KG1 (cell line): ENCODE data around the gene SPZ1.
"Not testable (repeated sequence)": the region's sequence is repeated elsewhere in the genome, so short reads cannot be mapped to it uniquely, and the experiment has no call there.

ENCODE experiments used
- DNase-seq: peaks from one replicate; lab custom pipeline; 2025; lab: John Stamatoyannopoulos, UW

The SPZ1 gene, protein sequence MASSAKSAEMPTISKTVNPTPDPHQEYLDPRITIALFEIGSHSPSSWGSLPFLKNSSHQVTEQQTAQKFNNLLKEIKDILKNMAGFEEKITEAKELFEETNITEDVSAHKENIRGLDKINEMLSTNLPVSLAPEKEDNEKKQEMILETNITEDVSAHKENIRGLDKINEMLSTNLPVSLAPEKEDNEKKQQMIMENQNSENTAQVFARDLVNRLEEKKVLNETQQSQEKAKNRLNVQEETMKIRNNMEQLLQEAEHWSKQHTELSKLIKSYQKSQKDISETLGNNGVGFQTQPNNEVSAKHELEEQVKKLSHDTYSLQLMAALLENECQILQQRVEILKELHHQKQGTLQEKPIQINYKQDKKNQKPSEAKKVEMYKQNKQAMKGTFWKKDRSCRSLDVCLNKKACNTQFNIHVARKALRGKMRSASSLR

DNA sequence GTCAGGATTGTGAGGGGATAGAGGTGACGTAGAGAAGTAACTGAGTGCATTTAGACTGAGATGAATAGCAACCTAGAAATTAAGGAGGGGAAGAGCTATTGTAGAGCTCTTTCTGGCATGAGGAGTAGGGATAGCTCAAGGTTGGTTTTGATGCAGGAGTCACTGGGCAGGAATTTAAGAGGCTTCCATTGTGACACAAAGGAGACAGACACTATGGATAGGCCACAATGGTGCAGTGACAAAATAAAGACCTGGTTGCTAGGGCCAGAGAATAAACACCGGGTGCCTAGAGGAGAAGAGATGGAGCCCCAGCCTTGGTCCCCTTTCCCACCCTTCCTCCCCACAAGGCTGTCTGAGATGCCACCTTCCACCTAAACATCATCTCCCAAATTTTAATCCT lies at the start of gene SPZ1:
Gene SPZ1, plus strand, starts transcription at position 301 of the 400 bp plus-strand sequence. CDS start 214 bp downstream, outside the sequence.
- no peak for DNase-seq

DNA sequence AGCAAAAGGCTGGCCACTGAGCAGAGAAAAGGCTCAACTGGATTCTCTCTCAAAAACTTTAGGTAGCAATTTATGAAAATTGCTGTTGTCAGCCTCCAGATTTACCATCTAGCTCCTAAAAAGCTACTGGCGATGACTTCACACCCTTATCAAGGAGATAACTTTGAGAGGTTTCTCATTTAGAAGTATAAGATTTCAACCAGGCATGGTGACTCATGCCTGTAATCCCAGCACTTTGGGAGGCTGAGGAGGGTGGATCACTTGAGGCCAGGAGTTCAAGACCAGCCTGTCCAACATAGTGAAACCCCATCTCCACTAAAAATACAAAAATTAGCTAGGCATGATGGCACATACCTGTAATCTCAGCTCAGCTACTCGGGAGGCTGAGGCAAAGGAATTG lies 49.3 kb upstream of the SPZ1 start:
- DNase-seq, result not testable (repeated sequence)

DNA sequence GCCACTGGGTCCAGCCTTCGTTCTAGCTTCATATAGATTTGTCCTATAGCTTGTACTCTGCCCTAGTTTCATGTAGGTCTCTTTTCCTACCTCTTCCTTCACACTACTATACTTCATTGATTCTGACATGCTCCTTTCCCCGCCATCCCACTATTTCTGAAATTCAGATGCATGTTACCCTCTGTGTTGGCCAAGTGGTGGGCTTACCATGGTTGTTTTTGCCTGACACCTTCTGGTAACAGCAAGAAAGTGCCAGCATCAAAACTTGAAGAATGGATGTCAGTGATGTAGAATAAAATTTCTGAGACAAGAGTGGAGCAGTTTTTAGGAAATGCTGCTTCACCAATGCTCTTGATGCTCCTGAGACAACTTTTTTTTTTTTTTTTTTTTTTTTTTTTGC lies 44.5 kb upstream of the SPZ1 start:
- DNase-seq, result no peak

DNA sequence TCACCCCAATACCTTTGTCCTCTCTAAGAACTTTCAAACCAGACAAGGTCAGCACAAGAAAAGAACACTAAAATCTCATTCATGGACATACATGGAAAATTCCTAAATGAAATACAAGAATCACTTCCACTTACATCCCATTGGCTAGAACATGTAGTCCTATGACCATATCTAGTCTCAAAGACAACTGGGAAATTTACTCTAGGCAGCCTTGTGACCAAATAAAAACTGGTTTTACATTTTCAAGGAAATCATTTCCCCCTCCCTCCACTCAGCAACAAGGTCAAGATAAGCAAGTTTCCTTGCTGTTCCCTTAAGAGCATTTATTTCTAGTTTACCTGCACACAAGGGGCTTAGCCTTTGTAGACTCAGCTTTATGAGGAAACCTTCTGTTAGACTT lies 43.6 kb upstream of the SPZ1 start:
- no peak for DNase-seq

DNA sequence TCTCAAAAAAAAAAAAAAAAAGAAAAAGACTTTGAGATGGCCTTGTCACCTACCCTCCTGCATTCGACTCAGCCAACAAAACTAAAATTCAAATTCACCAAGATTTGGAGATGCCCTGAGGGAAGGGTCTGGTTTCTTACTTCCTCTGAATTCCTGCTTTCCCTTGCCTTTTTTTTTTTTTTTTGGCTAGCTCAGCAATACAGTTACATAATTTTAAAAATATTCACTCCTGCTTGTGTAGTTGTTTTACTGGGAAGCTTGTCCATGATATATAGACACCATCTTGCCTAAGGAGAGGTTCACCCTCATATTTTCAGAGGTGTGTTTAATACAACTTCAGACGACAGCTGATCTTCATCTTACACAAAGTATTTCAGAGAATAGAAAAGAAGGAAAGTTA lies 42.6 kb upstream of the SPZ1 start:
- DNase-seq, result no peak

DNA sequence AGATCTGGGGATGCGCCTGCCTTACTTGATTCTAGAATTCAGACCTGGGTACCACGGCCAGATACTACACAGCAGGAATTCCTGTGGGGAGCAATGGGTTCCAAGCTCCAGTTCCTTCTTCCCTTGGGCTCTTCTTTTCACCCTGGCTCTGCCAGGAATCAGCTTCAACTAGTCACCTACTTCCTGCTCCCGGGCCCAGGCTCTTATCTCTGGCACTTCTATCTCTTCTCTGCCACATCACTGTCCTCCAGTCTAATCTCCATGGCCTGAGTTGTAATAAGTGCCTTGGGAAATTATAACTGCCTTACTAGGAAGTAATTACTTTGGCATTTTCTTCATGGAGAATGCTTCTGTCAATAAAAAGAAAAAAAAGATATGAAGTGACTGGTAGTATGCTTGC lies 37.7 kb upstream of the SPZ1 start:
- no peak for DNase-seq

DNA sequence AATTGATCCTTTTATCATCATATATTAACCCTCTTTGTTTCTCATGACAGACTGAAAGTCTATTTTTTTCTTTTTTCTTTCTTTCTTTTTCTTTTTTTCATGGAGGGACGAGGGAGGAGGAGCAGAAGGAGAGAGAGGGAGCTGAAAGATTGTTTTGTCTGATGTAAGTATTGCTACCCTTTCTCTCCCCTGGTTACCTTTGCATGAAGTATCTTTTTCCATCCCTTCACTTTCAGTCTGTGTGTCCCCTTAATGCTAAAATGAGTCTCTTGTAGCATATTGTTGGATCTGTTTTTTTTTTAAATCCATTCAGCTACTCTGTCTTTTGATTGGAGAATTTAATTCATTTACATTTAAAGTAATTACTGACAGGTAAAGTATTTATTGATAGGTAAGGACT lies 36.4 kb upstream of the SPZ1 start:
- no peak for DNase-seq

DNA sequence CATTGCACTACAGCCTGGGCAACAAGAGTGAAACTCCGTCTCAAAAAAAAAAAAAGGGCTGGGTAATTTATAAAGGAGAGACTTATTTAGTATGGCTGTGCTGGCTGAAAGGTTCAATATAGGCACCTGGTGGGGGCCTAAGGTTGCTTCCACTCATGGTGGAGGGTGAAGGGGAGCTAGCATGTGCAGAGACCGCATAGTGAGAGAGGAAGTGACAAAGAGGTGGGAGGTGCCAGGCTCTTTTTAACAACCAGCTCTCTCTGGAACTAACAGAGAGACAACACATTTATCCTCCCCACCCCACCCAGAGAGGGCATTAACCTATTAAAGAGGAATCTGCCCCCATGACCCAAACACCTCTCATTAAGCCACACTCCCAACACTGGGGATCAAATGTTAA lies 35.1 kb upstream of the SPZ1 start:
- DNase-seq, result no peak

DNA sequence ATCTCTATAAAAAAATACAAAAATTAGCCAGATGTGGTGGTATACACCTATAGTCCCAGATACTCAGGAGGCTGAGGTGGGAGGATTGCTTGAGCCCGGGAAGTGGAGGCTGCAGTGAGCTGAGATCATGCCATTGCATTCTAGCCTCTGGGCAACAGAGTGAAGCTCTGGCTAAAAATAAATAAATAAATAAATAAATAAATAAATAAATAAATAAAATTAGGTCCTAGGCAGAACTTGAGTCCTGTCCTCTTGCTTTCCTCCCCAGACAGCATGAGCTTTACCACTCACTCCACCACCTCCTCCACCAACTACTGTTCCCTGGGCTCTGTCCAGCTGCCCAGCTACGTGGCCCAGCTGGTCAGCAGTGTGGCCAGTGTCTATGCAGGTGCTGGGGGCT lies 31.6 kb upstream of the SPZ1 start:
- no peak for DNase-seq

DNA sequence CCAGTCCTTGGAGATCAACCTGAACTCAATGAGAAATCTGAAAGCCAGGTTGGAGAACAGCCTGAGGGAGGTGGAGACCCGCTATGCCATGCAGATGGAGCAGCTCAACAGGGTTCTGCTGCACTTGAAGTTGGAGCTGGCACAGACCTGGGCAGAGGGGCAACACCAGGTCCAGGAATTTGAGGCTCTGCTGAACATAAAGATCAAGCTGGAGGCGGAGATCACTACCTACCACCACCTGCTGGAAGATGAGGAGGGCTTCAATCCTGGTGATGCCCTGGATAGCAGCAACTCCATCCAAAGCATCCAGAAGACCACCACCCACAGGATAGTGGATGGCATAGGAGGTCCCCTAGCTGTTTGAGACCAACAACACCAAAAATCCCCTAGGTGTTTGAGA lies 30.5 kb upstream of the SPZ1 start:
- no peak for DNase-seq

DNA sequence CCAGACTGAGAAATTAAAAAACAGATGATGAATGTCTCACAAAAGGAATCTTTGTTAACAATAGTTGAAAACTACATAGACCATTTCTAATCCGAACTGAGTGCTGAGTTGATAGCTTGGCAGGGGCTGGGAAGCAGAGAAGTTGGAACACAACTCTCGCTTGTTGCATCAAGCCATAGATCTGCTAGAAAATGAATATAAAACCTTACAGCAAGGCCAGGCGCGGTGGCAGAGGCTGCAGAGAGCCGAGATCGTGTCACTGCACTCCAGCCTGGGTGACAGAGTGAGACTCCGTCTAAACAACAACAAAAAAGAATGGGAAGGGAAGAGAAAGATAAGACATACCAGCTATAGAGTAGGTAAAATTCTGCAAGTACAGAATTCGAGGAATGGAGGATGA lies 28.0 kb upstream of the SPZ1 start:
- no peak for DNase-seq

DNA sequence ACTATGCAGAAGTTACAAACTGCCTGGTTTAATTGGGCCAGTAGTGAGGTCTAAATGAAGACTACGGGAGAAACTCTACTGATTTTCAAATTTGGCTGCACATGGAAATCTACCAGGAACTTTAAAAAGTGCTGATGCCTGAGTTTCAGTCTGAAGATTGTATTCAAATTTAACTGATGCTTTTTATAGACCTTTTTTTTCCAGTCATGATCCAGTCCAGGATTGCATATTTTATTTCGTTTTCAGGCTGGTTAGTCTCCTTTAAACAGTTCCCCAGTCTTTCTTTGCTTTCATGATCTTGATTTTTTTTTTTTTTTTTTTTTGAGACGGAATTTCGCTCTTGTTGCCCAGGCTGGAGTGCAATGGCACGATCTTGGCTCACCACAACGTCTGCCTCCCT lies 23.7 kb upstream of the SPZ1 start:
- DNase-seq, result no peak

DNA sequence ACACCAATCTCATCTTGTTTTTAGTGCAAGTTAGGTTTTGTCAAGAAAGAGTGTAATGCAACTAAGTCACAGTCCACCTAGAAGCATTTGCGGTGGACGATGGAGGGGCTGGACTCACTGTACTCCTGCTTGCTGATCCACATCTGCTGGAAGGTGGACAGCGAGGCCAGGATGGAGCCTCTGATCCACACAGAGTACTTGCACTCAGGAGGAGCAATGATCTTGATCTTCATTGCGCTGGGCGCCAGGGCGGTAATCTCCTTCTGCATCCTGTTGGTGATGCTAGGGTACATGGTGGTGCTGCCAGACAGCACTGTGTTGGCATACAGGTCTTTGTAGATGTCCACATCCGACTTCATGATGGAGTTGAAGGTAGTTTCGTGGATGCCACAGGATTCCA lies 20.2 kb upstream of the SPZ1 start:
- no peak for DNase-seq

DNA sequence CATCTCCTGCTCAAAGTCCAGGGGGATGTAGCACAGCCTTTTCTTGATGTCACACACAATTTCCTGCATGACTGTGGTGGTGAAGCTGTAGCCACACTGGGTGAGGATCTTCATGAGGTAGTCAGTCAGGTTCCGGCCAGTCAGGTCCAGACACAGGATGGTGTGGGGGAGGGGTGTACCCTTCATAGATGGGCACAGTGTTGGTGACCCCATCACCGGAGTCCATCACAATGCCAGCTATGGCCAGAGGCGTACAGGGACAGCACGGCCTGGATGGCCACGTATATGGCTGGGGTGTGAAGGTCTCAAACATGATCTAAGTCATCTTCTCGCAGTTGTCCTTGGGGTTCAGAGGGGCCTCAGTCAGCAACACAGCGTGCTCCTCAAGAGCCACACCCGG lies 19.7 kb upstream of the SPZ1 start:
- no peak for DNase-seq

DNA sequence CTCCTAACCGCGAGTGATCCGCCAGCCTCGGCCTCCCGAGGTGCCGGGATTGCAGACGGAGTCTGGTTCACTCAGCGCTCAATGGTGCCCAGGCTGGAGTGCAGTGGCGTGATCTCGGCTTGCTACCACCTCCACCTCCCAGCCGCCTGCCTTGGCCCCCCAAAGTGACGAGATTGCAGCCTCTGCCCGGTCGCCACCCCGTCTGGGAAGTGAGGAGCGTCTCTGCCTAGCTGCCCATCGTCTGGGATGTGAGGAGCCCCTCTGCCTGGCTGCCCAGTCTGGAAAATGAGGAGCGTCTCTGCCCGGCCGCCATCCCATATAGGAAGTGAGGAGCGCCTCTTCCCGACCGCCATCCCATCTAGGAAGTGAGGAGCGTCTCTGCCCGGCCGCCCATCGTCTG lies 19.0 kb upstream of the SPZ1 start:
- not testable (repeated sequence) for DNase-seq

DNA sequence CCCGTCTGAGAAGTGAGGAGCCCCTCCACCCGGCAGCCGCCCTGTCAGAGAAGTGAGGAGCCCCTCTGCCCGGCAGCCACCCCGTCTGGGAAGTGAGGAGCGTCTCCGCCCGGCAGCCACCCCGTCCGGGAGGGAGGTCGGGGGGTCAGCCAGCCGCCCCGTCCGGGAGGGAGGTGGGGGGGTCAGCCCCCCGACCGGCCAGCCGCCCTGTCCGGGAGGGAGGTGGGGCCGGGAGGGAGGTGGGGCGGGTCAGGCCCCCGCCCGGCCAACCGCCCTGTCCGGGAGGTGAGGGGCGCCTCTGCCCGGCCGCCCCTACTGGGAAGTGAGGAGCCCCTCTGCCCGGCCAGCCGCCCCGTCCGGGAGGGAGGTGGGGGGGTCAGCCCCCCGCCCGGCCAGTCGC lies 18.5 kb upstream of the SPZ1 start:
- not testable (repeated sequence) for DNase-seq

DNA sequence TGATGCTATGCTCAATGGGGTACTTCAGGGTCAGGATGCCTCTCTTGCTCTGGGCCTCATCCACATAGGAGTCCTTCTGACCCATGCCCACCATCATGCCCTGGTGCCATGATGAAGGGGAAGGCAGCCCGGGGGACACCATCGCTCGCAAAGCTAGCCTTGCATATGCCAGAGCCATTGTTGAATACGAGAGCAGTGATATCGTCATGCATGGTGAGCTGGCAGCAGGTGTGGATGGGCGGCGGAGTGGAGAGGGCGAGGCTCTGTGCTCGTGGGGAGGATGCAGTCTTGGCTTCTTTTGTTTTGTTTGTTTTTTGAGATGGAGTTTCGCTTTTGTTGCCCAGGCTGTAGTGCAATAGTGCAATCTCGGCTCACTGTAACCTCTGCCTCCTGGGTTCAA lies 17.2 kb upstream of the SPZ1 start:
- DNase-seq, result no peak

DNA sequence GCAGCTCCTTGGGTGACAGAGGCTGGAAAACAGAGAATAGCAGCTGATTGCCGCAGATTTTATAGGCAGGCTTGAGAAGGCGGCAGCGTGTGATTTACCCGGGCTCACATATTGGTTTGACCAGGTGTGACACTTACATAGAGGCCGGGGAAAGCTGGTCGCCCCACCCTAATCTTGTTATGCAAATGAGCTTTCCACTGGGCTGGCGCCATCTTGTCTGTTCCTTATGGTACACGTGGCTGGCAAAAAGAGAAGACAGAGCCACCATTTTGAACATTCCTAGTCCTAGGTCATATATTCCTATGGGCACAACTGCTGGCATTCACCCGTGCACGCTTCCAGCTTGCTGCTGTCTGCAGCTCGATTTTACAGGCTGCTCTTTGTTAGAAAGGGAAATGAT lies 11.3 kb upstream of the SPZ1 start:
- DNase-seq, result no peak

DNA sequence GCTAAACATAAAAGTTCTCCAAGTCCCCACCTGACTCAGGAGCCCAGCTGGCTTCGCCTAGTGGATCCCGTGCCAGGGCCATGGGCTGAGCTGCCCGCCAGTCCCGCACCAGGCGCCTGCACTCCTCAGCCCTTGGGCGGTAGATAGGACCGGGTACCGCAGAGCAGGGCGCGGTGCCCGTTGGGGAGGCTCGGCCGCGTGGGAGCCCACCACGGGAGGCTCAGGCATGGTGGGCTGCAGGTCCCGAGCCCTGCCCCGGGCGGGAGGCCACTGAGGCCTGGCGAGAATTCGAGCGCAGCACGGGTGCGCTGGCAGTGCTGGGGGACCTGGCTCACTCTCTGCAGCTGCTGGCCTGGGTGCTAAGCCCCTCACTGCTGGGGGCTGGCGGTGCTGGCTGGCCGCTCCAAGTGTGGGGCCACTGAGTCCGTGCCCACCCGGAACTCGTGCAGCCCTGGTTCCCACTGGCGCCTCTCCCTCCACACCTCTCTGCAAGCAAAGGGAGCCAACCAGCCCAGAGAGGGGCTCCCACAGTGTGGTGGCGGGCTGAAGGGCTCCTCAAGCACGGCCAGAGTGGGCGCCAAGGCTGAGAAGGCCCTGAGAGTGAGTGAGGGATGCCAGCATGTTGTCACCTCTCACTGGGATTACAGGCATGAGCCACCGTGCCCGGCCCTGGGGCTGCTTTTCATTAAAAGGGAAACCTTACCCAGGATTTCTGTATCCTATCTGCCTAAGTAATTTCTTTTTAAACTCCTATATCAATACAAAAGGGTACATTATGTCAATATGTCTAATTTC lies 9.7 kb upstream of the SPZ1 start:
- no peak for DNase-seq

DNA sequence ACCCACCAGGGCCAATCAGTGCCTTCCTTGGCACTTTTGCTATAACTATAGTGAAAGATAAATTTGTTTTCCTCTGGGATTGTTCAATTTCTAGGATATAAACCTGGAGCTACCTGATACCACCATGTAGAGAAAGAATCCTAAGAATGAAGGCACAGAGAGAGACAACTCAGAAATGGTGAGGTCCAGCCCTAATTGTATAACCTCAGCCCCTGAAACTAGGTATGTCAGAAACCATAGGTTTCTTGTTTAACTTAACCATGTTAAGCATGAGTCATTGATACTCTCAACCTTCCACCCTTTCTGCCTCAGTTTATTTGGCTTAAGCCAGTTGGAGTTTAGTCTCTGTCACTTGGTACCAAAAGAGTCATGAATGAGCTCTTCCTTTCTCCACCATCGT lies 4.6 kb upstream of the SPZ1 start:
- DNase-seq, result no peak

DNA sequence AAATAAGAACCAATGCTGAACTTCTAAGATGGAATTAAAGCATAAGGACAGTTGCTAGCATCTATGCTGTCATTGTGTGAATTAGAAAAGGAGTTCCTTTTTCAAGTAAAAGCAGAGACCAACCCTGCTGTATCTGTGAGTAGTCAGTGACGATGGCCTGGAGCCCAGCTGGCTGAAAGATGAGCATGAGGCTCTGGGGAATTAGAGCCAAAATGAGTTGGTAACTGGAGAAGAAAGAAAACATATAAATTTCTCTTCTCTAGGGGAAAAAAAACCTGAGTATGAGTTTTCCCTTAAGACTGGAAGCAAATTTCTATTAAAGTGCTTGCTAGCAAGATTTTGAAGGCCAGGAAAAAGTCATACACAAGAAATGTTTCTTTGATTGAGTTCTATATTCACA lies 1.6 kb upstream of the SPZ1 start:
- no peak for DNase-seq

DNA sequence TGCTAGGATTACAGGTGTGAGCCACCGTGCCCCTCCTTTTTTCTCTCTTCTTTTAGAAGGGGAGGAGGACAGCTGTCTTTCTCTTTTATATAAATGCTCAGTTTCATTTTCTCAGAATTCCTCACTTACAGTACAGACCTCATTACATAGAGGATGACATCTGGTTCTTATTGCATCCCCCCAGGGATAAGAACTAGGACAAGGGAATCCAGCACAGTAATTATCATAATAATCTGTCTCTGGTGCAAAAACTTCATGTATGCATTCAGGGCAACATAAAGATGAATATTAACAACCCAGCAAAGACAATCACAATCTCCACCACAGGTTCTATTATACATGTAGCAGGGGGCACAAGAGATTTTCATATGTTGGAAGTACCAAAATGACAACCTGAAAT lies 5.1 kb downstream of the SPZ1 start:
- DNase-seq, result no peak

DNA sequence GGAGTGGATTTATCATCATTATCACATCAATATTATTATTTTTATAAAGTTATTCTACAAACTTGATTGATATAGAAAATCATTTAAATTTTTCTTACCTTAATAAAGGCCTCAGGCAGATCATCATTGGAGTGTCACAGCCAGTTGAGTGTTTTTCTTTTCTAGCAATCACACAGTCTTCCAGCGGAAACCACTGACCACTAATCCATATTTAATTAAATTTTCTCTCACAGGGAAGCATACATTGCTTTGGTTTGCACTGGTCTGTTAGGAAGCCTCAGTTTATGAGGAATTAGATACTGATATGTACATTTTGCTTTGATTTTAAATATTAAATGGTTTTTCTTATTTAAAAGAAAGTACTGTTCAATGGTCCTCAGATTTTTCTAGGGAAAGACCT lies 6.7 kb downstream of the SPZ1 start:
- DNase-seq, result no peak

DNA sequence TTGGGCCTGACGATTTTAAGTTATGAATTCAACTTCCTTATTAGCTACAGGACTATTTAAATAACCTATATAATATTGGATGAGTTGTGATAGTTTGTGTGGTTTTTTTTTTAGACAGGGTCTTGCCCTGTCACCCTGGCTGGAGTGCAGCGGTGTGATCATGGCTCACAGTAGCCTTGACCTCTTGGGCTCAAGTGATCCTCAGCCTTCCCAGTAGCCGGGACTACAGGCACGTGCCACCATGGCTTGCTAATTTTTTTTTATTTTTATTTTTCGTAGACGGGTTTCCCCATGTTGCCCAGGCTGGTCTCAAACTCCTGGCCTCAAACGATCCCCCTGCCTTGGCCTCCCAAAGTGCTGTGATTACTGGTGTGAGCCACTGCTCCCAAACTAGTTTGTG lies 17.6 kb downstream of the SPZ1 start:
- no peak for DNase-seq
